ENCODE results near the gene PRUNE2. TPM values are rescaled to one million over a fixed set of nuclear protein-coding genes. Genes with fewer than 3 reads are reported as not detected.

PRUNE2 gene
- polyA plus RNA-seq, 3 donors: 0.72 to 1.8 (median 1.5) TPM

DNA sequence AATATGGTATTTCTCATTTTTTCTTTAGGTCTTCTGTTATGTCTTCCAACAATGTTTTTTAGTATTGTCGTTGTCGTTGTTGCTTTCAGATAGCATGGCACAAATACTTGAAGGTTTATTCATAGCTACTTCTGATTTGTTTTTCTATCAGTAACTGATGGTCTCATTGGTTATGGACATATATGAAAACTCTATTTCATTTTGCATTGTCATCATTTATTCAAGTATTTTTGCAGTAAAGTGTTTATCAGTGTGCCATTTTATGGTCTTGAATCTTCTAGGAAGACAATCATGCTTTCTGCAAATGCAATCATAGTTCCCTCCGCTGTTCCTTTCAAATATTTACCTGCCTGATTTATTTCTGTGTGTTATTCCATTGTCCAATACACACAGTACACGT, 44.0 kb upstream of the PRUNE2 start:
- no peak overlapping the region for H2AFZ ChIP-seq (ENCODE audit: insufficient read depth, low read depth, low read length, poor library complexity, severe bottlenecking)
- H3K27me3 ChIP-seq (ENCODE audit: control insufficient read depth in 2 of 2, insufficient read depth in 2 of 2, low read length in 2 of 2): no peaks in the 10 kb centered on the region

DNA sequence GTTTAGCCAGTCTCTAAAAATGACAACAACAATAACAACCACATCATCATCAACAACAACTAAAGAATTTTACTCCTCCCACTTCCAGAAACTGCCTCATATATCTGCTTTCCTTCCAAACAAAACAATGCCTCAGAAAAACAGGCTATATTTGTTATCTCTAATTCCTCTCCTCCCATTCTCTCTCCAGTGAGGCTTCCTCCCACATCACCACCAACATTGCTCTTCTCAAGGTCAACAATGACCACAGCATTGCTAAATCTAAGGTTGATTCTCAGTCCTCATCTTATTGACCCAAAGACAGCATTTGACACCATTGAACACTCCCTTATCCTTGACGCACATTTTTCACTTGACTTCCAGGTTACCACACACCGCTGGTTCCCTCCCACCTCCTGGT, 38.1 kb upstream of the PRUNE2 start:
- TF ChIP-seq, protein P1, sequence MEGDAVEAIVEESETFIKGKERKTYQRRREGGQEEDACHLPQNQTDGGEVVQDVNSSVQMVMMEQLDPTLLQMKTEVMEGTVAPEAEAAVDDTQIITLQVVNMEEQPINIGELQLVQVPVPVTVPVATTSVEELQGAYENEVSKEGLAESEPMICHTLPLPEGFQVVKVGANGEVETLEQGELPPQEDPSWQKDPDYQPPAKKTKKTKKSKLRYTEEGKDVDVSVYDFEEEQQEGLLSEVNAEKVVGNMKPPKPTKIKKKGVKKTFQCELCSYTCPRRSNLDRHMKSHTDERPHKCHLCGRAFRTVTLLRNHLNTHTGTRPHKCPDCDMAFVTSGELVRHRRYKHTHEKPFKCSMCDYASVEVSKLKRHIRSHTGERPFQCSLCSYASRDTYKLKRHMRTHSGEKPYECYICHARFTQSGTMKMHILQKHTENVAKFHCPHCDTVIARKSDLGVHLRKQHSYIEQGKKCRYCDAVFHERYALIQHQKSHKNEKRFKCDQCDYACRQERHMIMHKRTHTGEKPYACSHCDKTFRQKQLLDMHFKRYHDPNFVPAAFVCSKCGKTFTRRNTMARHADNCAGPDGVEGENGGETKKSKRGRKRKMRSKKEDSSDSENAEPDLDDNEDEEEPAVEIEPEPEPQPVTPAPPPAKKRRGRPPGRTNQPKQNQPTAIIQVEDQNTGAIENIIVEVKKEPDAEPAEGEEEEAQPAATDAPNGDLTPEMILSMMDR (IDR thresholded peaks at IDR 0.05): no peak
- H4K20me1 ChIP-seq (ENCODE audit: insufficient read depth, low read length): no peaks in the 10 kb centered on the region
- intact Hi-C loops (cut with micrococcal nuclease): no loop called here
- peaks cover 0 to 8% (median 3%) of the 10 kb centered on the region in 3 donors for H3K27me3 Mint-ChIP-seq (ENCODE audit: low read depth in 3 of 3)
- H3K36me3 Mint-ChIP-seq: no peaks in the 10 kb centered on the region
- no peaks in the 10 kb centered on the region for H3K36me3 ChIP-seq (replicated peaks in 1 of 2; ENCODE audit: control insufficient read depth in 1 of 2, insufficient read depth in 2 of 2, low read length in 2 of 2)
- H3K79me2 ChIP-seq (ENCODE audit: insufficient read depth, low read length): no peaks in the 10 kb centered on the region
- H2AFZ ChIP-seq (ENCODE audit: insufficient read depth, low read depth, low read length, poor library complexity, severe bottlenecking): no peak overlapping the region
- H3K27ac Mint-ChIP-seq: no peak overlapping the region
- 96% methylated on average over 2 of the region's 2 CpGs for WGBS (ENCODE audit: insufficient coverage)
- no peak overlapping the region for H3K4me2 ChIP-seq (replicated peaks; ENCODE audit: extremely low read depth, low read length, poor library complexity, severe bottlenecking)
- H3K9ac ChIP-seq (ENCODE audit: insufficient read depth, low read length, poor library complexity, severe bottlenecking): no peak overlapping the region
- H3K4me1 Mint-ChIP-seq: no peaks in the 10 kb centered on the region
- H3K4me3 ChIP-seq (replicated peaks in 1 of 3; ENCODE audit: low read depth in 2 of 3, low read length in 3 of 3): no peak overlapping the region
- H3K9me3 Mint-ChIP-seq: peaks cover 0 to 3% (median 0%) of the 10 kb centered on the region in 7 donors
- no peak for DNase-seq
- no peaks in the 10 kb centered on the region for H3K4me1 ChIP-seq (ENCODE audit: control insufficient read depth in 1 of 2, insufficient read depth in 2 of 2, low read length in 2 of 2)
- no peak overlapping the region for H3K27ac ChIP-seq (ENCODE audit: low read depth in 1 of 2, low read length in 2 of 2)
- no peaks in the 10 kb centered on the region for H3K27me3 ChIP-seq (ENCODE audit: control insufficient read depth in 2 of 2, insufficient read depth in 2 of 2, low read length in 2 of 2)
- H3K4me3 Mint-ChIP-seq: no peak overlapping the region
- no peaks in the 10 kb centered on the region for H3K9me3 ChIP-seq (replicated peaks in 1 of 2; ENCODE audit: control insufficient read depth in 1 of 2, insufficient read depth in 1 of 2, low read length in 2 of 2)

More for the DNA sequence above, 44.0 kb upstream of the PRUNE2 start:
- no peaks in the 10 kb centered on the region for H3K4me1 ChIP-seq (ENCODE audit: control insufficient read depth in 1 of 2, insufficient read depth in 2 of 2, low read length in 2 of 2)
- H3K4me3 ChIP-seq (replicated peaks in 1 of 3; ENCODE audit: low read depth in 2 of 3, low read length in 3 of 3): no peak overlapping the region
- H3K4me1 Mint-ChIP-seq: no peaks in the 10 kb centered on the region
- intact Hi-C loops (cut with micrococcal nuclease): no loop called here
- H3K27ac ChIP-seq (ENCODE audit: low read depth in 1 of 2, low read length in 2 of 2): no peak overlapping the region
- H3K27ac Mint-ChIP-seq: no peak overlapping the region
- no peaks in the 10 kb centered on the region for H3K36me3 ChIP-seq (replicated peaks in 1 of 2; ENCODE audit: control insufficient read depth in 1 of 2, insufficient read depth in 2 of 2, low read length in 2 of 2)
- no peak overlapping the region for H3K4me3 Mint-ChIP-seq
- peaks cover 0 to 5% (median 2%) of the 10 kb centered on the region in 7 donors for H3K9me3 Mint-ChIP-seq
- no peaks in the 10 kb centered on the region for H4K20me1 ChIP-seq (ENCODE audit: insufficient read depth, low read length)
- H3K4me2 ChIP-seq (replicated peaks; ENCODE audit: extremely low read depth, low read length, poor library complexity, severe bottlenecking): no peak overlapping the region
- H3K27me3 Mint-ChIP-seq (ENCODE audit: low read depth in 3 of 3): peaks cover 2 to 8% (median 6%) of the 10 kb centered on the region in 3 donors
- TF ChIP-seq, protein P1 (IDR thresholded peaks at IDR 0.05): no peak
- no peaks in the 10 kb centered on the region for H3K79me2 ChIP-seq (ENCODE audit: insufficient read depth, low read length)
- no peak overlapping the region for H3K9ac ChIP-seq (ENCODE audit: insufficient read depth, low read length, poor library complexity, severe bottlenecking)
- no peak for DNase-seq
- no peaks in the 10 kb centered on the region for H3K36me3 Mint-ChIP-seq
- 78% methylated on average over 1 of the region's 4 CpGs for WGBS (ENCODE audit: insufficient coverage)
- H3K9me3 ChIP-seq (replicated peaks in 1 of 2; ENCODE audit: control insufficient read depth in 1 of 2, insufficient read depth in 1 of 2, low read length in 2 of 2): no peaks in the 10 kb centered on the region

Data from CD14-positive monocyte (primary cell).